ENCODE results near the gene TLE2.

DNA sequence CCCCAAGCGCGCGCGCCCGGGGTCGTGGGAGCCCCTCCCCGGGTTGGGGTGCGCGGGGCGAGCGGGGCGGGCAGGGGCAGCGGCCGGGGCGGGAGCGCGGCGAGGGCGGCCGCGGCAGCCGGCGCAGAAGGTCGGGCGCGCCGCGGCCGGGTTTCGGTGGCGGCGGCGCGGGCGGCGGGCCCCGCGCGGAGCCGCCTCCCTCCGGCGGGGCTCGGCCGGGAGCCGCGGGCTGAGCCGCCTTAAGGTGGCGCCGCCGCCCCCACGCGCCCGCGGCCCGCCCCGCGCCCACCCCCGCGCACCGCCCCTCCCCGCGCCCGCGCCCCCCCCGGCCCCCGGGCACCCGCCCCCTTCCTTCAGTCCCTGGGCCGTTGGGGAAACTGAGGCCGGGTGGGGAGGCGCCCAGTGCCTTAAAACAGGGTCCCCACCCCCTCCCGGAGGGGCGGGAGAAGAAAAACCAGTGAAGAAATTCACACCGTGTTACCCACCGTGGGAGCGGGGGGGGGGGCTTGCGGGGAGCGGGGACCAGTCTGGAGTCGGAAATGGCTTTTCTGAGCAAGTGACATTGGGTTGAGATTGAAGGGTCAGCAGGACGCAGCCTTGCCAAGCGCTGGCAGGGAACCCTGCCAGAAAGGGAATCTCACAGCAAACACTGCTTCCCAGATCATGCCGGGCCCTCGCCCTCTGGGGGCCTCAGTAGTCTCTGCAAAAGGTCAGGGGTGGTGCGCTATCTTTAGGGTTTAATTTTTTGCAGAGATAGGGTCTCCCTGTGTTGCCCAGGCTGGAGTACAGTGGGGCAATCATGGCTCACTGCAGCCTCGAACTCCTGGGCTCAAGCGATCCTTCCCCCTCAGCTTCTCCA, at the start of gene TLE2:
- TF ChIP-seq, protein P1, sequence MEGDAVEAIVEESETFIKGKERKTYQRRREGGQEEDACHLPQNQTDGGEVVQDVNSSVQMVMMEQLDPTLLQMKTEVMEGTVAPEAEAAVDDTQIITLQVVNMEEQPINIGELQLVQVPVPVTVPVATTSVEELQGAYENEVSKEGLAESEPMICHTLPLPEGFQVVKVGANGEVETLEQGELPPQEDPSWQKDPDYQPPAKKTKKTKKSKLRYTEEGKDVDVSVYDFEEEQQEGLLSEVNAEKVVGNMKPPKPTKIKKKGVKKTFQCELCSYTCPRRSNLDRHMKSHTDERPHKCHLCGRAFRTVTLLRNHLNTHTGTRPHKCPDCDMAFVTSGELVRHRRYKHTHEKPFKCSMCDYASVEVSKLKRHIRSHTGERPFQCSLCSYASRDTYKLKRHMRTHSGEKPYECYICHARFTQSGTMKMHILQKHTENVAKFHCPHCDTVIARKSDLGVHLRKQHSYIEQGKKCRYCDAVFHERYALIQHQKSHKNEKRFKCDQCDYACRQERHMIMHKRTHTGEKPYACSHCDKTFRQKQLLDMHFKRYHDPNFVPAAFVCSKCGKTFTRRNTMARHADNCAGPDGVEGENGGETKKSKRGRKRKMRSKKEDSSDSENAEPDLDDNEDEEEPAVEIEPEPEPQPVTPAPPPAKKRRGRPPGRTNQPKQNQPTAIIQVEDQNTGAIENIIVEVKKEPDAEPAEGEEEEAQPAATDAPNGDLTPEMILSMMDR (IDR thresholded peaks at IDR 0.05): no peak
- TF ChIP-seq POLR2A (IDR thresholded peaks at IDR 0.05) (no peak), EP300 (IDR thresholded peaks at IDR 0.05) (no peak)
